HEK293T (cell line): ENCODE data around the gene IDI2.

Experiments
- BHLHE40 ChIP-seq: fragments of 450-650 bp; IDR thresholded peaks from 2 replicates; pipeline ENCODE4 v1.6.1; 2016; ENCODE audit warnings: mild to moderate bottlenecking, moderate library complexity, borderline replicate concordance
- TARDBP ChIP-seq: fragments of 450-650 bp; IDR thresholded peaks from 2 replicates; pipeline ENCODE4 v1.6.1; 2016
- ZNF384 ChIP-seq: fragments of 450-650 bp; IDR thresholded peaks from 2 replicates; pipeline ENCODE4 v1.6.1; 2016

DNA sequence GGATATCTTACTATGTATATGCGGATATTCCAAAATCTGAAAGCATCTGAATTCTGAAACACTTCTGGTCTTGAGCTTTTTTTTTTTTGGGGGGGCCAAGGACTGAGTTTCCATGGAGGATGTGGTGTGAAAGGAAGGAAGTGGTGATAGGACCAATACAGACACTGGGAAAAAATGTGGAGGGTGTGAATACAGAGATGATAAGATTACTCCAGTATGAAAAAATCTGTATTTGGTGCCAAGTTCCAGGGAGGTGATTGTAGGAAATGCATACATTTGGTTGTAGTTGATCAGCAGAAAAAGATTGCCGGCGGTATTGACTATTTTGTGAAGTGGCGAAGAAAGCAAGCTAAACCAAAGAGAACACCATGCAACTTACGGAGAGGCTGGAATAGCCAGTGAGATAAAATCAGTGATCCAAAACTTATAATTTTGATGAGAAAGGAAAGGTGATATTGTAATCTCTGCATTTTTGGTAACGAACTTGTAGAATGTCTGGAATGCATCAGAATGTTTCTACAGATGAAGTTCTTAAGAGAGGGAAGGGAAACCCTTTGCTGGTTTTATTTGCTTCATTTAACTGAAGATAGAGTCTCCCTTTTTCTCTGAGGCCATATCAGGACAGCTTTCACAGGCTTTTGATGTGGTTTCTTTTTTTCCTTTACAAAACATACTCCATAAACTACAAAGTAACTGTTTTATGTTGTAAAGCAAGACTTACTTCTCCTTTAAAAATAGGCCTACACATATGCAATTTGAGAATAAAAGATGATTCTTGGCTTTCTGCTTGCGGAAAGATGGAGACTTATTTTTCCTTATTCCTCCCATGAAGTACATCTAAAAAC lies 36.5 kb upstream of the IDI2 start:
- TF ChIP-seq ZNF384, result no peak
- TF ChIP-seq BHLHE40, result no peak
- no peak for TF ChIP-seq TARDBP
